Caki2 (cell line): Measurements from ENCODE around the gene APBA1. TPM values are rescaled to one million over a fixed set of nuclear protein-coding genes. Genes with fewer than 3 reads are reported as not detected.
A peak's percentile ranks its signal among the peaks of the same experiment; 100 is the strongest.

Experiments used
- DNase-seq: peaks from one replicate; pipeline ENCODE4 v3.0.0-alpha.2; 2015; ENCODE audit warnings: low read depth
- in situ Hi-C: cut with HindIII; loops from 2 replicates; pipeline ENCODE4 v1.10.0; 2016; ENCODE audit warnings: low sequenced_read_pairs, low pct_unique_long_range_greater_than_20kb, mixed read lengths
- total RNA-seq: library from RNA; depleted of rRNA; stranded (reverse); fragments of >200 nt; shearing (Covaris generic); gene quantifications from 2 replicates; pipeline ENCODE4 v1.2.3, GENCODE V29; 2014; ENCODE audit warnings: low replicate concordance; rRNA removed

APBA1 gene
- 0.55 and 6.5 TPM in 2 replicates for total RNA-seq

DNA sequence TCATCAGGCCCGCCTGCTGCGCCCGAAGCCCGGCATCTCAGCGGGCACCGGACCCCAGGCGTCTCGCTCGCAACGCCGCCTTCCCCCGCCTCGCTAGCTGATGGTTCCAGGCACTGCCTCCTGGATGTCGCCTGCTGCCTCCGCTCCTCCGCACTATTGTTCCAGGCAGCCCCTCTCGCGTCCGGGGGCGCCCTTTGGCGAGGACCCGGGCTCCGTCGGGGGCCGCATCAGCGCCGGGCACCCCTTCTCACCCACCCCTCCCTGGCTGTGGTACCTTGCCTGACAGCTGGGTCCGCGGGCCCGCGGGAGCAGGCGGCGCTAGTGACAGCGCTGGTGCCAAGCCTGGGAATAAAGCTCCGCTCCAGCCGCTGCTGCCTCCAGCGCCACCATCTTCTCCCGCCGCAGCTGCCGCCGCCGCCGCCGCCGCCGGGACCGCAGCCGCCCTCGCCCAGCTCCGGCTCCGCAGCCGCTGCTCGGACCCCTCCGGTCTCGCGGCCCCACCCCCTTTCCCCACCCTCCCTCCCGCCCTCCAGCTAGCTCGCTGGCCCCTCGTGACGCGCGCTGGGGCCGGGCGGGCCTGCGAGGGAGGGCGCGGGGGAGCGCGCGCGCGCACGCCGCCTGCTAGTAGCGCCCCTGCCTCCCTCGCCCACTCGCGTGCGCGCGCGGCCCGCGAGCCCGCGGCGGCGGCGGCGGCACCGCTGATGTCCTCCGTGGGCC lies at the start of gene APBA1:
Gene APBA1, minus strand, starts transcription at position 493 of the 717 bp plus-strand sequence.
- DNase-seq = peak; percentile 40

DNA sequence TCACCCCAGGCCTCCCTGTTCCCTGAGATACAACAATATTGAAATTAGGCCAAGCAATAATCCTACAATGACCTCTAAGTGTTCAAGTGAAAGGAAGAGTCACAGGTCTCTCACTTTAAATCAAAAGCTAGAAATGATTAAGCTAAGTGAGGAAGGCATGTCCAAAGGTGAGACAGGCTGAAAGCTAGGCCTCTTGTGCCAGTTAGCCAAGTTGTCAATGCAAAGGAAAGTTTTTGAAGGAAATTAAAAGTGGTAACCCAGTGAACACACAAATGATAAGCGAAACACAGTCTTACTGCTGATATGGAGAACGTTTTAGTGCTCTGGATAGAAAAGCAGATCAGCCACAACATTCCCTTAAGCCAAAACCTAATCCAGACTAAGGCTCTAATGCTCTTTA lies 47.8 kb upstream of the APBA1 start:
- in situ Hi-C loops = no loop called here

More for the DNA sequence above, at the start of gene APBA1:
- in situ Hi-C loops = no loop called here

DNA sequence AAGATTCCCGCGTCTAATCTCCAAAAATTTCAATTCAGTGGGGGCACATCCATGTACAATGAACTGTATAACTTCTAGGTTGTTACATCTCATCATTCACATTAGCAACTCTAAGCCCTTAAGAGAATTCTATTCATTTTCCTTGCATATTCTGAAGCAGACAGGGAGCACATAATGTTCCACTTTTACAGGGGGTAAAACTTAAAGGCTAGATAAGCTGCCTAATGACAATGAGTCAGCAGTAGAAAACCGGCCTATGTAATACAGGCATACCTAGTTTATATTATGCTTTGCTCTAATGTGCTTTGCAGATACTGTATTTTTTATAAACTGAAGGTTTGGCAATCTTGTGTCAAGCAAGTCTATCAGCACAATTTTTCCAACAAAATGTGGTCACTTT lies 47.2 kb upstream of the APBA1 start:
- DNase-seq = no peak
- in situ Hi-C loops = no loop called here

More for the DNA sequence above, 47.8 kb upstream of the APBA1 start:
- DNase-seq = no peak

DNA sequence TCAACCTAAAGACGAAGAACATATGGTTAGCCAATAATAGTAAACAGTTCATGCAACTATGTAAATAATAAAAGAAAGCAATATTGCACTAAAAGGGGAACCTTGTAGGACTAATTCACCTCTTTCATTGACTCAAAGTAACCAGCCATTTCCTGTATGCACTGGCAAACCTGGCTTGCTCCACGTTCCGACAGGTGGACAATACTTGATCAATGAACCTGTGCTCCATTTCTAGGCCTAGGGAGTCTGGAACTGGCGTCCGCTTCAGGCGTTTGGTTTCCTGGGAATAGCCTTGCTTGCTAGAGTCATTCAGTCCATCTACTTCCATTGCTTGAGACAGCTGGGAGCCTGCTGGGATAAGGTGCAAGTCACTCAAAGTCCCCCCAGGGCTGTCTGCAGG lies 46.0 kb upstream of the APBA1 start:
- in situ Hi-C loops = no loop called here
- no peak for DNase-seq

DNA sequence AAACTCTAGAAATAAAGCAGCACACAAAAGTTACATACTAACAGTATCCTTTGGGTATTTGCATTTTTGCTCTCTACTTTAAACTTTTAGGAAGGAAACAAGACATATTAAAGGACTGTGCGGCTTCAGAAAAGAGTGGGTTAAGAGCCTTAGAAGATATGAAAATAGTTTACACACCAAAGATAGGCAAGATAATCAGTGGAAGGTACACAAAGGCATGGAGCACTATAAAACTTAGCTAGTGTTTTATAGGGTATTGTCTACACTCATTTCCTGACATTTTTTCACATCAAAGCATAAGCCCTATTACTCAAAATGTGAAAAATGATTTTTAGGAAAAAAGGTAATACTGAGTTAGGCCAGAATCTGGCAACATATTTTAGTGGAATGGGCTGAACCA lies 43.7 kb upstream of the APBA1 start:
- DNase-seq = no peak
- in situ Hi-C loops = no loop called here

DNA sequence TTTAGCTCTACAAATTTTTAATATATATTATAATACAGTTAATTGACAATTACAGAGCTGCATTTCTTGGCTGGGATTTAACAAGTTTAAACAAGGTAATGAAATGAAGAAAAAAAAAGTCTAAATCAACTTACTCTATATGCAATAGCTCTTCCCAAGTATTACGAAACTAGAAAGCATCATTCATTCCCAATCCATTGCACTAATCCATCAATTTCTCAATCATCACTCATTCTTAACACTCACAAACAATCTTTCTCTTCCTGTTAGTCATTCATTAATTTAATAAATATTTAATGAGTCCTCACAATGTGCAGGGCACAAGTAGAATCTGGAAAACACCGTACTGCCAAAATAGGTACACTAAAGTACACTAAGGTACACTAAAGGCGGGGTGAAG lies 42.9 kb upstream of the APBA1 start:
- no peak for DNase-seq
- in situ Hi-C loops = no loop called here

DNA sequence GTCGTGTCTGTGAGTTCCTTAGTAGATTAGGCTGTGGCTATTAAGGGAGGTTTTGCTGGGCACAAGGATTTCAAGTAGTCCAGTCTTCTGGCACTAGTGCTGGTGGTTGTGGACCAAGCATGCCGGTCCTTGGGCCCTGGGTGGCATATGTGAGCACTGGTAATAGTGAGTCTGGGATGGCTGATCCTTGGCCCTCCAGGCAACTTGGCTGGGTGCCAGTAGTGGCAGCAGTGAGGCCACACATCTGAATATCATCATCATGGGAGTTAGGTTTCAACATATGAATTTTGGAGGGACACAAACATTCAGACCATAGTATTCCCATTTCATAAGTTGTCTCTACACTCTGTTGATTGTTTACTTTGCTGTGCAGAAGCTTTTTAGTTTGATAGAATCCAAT lies 25.3 kb upstream of the APBA1 start:
- in situ Hi-C loops = no loop called here
- no peak for DNase-seq

DNA sequence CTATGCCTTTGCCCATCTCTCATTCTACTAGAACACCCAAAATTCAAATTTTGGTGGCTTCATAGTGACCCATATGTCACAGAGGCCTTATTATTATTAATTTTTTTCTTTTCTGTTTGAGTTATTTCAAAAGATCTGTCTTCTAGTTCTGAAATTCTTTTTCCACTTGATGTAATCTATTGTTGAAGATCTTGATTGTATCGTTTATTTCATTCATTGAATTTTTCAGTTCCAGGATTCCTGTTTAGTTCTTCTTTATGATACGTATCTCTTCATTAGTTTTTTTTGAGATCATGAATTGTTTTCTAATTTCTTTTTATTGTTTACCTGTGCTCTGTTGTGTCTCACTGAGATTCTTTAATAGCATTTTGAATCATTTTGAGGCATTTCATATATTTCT lies 24.6 kb upstream of the APBA1 start:
- in situ Hi-C loops = no loop called here
- no peak for DNase-seq

DNA sequence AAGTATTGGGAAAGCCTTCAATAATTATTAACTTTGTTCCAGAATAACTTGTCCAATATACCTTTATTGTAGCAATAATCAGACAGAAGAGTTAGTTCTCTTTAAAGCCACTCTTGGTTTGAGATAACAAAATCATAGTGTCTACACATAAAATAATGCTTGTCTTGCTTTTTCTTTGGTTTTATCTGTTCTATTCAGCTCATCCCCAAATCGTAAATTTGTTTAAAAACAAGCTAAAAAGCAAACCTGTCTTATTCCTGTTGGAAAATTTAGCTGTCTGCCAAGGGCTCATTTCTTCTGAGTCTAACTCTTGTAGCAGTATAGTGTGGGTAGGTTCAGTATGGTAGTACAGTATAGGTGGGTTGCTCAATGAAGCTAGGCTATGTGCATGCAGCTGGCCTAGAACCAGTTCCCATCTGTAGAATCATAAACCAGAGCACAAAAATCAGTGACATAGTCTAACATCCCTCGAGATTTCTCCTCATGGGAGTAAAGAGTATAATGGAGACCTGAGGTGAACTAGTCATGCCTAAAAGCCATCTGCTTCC lies 17.9 kb upstream of the APBA1 start:
- in situ Hi-C loops = no loop called here
- DNase-seq = no peak

DNA sequence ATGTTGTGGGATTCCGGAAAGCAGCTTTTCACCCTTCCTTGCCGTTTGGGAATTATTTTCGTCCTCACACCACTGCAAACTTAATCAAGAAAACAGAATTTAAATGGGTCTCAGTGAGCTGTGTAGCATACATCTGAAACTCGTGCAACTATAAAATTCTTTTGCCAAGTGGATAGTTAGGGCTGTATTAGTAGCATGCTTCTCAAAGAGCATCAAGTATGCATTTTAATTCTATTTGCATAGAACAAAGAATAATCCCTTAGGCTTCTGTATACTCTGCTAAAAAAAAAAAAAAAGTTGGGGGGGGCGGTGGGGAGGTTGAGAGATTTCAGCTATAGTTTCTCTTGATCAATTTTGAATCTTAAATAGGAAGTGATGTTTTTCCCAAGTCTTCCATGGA lies 11.8 kb upstream of the APBA1 start:
- no peak for DNase-seq
- in situ Hi-C loops = no loop called here

DNA sequence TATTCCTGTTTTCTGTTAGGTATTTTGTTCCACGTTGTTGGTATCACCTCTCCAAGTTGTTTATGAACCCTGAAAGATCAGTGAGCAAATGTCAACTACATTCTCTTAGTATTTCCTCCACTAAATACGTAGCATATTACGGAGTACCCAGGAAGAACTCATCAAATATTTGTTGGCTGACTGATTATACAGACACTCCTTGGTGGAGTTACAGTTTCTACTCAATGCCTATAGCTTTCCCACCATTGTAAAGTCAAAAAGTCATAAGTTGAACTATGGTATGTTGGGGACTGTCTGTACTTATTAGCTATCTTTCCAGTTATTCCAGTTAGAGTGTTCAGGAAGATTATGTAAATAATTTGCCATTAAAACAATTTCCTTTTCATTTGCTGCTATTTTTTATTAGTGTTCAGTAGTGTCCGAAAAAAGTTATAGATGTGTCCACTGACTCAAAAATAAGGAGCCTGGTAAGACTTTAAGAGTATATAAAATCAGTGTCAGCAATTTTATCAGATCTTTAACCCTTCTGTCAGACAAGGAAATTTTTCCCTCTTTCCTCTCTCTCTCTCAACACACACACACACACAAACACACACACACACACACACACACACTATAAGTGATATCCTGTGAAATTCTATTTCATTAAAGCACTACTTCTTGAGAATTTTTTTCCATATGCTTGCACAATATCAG lies 6.8 kb upstream of the APBA1 start:
- in situ Hi-C loops = no loop called here
- no peak for DNase-seq

DNA sequence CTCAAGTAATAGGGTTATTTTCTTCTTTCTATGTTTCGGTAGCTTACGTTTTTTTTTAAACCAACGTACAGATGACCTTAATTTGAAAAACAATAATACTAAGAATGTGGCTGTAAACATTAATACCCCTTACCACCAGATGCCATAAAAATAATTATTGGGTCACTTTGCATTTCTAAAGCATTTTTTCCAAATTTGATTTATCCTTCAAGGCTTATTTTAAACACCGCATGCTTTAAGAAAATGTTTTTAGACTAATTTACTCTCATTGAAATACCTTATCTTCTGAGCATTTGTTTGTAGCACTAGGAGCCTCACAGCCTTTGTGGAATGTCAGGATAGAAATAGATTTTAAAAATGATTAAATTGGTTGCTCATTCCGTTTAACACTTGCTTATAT lies 5.8 kb upstream of the APBA1 start:
- in situ Hi-C loops = no loop called here
- no peak for DNase-seq

DNA sequence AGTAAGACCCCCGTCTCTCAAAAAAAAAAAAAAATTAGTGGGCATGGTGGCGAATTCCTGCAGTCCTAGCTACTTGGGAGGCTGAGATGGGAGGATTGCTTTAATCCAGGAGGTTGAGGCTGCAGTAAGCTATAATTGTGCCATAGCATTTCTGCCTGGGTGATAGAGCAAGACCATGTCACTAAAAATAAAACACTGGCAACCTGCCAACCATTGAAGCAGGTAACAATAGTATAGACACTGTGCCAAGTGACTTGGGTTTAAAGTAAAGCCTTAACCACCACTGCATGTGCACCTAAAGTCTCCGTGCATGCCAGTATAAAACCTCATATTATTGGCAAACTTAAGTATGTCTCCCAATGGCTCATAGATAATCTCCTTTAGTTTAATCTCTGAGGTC lies 3.4 kb upstream of the APBA1 start:
- in situ Hi-C loops = no loop called here
- no peak for DNase-seq

DNA sequence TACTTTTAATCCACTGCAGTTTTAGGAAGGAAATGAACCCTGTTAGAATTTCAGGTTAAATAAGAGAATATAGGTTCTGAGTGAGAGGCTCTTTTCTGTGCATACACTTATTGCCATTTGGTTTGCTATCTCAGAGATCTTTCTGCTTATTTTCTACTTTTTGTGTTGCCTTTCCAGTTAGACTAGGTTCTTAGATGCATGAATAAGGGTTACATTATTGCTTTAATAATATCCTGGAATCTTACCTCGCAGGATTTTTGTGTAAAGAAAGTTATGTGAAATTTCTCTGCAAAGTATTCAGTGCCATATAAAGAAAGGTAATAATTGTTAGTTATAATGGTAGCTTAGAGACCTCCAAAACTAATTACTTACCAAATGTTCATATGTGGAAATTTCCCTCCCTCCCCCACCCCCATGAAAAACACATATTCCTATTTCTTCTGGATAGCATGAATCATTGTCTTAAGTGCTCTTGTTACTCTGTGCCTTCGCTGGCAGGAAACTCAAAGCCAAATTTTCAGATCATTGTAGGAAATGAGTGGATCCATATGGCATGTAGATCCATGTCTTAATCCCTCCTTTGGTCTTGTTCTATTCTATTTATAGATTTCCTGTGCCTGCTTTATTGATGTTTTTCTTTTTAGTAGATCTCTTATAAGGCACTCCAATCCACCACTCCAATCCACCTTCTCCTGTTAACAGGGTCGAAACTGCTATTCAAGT lies 2.7 kb upstream of the APBA1 start:
- DNase-seq = no peak
- in situ Hi-C loops = no loop called here

DNA sequence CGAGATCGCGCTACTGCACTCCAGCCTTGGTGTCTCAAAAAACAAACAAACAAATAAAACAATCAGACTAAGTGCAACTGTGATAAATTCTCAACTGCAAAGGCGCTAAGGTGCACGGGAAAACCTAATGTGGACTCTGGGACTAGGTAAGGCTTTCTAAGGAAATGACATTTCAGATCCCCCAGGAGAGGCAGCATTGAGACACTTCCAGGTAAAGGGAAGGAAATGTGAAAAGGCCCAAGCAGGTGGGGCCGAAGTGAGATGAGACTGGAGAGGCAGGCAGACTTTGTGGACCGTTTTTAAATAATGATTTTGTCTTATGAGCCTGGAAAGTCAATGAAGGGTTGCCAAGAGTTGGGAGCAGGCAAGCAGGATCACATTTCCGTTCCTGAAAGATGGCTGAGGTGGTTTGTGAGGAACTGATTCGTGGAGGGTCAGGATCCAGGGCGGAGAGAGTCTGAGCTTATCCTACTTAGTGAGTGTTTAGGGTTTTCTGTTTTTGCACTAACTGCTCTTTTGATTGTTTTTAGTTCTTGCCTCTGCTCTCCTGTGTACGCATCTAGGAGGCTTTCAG lies 2.0 kb upstream of the APBA1 start:
- no peak for DNase-seq
- in situ Hi-C loops = no loop called here

DNA sequence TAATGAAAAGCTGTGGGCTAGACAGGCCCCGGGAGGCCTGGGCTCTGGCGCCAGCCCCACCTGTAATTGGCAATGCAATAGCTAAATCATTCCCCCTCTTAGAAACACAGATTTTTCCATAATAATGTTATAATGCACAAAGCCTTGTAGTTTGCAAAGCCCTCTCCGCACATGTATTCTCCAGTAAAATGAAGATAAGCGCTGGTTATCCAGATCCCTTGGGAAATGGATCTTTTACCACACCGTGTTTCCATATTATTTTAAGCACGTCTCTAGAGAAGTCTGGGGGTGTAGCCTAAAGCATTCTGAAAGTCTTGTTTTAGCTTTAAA lies 1.1 kb upstream of the APBA1 start:
- DNase-seq = no peak
- in situ Hi-C loops = no loop called here

DNA sequence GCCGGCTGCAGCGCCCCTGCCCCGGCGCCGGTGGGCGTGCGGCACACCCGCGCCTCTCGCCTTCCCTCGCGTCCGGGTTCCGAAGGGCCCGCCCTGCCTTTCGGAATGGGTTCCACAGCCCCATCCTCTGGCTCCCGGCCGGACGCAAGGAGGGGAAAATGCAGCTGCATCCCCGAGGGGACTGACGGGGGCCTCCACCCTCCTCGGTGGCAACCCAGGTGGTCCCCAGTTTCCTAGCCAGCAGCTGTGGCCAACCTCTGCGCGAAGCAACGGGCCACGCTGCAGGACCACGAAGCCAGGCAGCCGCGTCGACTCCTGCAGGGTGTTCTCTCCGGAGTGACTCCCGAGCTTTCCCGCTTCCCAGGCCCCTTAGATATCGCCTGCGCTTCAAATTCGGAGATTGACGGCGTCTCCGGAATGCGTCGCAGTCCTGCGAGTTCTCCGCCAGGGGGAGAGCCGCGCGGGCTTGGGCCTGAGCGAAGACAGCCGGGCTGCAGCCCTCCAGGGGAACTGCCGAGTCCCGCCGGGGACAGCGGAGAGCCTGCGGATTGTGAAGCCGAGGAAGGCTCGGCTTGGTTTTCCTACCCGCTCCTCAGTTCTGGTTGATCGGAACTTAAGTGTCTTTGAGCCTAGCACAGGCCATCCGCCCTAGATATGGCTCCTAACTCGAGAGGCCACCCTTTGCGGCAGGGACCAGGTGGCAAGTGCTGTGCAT lies 582 bp upstream of the APBA1 start:
- in situ Hi-C loops = no loop called here
- DNase-seq = peak; percentile 74

DNA sequence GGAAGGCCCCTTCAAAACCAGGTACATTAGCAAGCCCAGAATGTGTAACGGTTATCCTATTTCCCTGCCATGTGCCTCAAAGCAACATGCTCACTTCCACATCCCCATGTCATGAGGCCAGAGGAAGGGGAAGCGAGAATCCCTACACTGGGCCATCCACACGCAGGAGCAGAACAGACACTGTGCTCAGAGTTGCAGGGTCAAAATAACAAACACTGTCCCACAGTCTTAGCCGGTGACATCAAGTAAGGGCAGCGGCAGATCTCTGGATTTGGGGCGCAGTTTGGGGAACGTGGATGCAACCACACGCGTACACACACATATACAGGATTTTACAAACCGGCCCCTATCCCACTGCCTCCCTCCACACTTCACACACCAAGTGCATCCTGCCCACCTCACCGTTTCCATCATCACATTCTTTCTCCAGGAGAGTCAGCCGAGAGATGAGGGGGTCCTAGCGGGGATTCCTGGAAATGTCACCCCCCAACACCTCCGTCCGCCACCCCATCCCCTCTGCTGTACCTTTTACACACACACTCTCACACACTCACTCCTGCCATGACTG lies 776 bp downstream of the APBA1 start:
- in situ Hi-C loops = no loop called here
- DNase-seq = no peak
